Natural killer cell (primary cell): ENCODE results near the gene ADGRV1. TPM values are rescaled to one million over a fixed set of nuclear protein-coding genes. Genes with fewer than 3 reads are reported as not detected.

Experiments
- ATAC-seq, 3 donors: fragments of 150-1000 bp in 2 of 3; fragments of 200-7000 bp in 1 of 3; cut with Tn5 transposase; 1 replicate in 1 of 3; 2 replicates in 2 of 3; pipeline ENCODE4 v1.10.0; 2021; ENCODE audit warnings: mild to moderate bottlenecking in 2 of 3, moderate library complexity in 2 of 3
- DNase-seq, 2 donors: peaks; one replicate each; pipeline versions ENCODE4 v3.0.0 to v3.0.0-alpha.2; 2013 to 2021; ENCODE audit warnings: mixed read lengths in 1 of 2
- H3K27ac ChIP-seq: one replicate; pipeline ENCODE4 v1.5.1; 2013; ENCODE audit warnings: mild to moderate bottlenecking, low read length
- H3K27me3 ChIP-seq: one replicate; pipeline ENCODE4 v1.6.1; 2013; ENCODE audit warnings: low read length; ENCODE audit not compliant: control insufficient read depth, insufficient read depth
- H3K36me3 ChIP-seq: one replicate; pipeline ENCODE4 v1.6.1; 2013; ENCODE audit warnings: low read length; ENCODE audit not compliant: control insufficient read depth, insufficient read depth
- H3K4me1 ChIP-seq: one replicate; pipeline ENCODE4 v1.6.1; 2013; ENCODE audit warnings: low read length; ENCODE audit not compliant: control insufficient read depth, insufficient read depth
- H3K4me3 ChIP-seq: one replicate; pipeline ENCODE4 v1.5.1; 2013; ENCODE audit warnings: low read length
- H3K9me3 ChIP-seq: one replicate; pipeline ENCODE4 v1.6.1; 2013; ENCODE audit warnings: low read length; ENCODE audit not compliant: control insufficient read depth, insufficient read depth
- H3K27ac Mint-ChIP-seq, 2 donors: one replicate each; pipeline ENCODE4 v1.8.0; 2022; ENCODE audit warnings: mild to moderate bottlenecking in 2 of 2, mixed read lengths in 2 of 2, moderate library complexity in 1 of 2
- H3K27me3 Mint-ChIP-seq, 2 donors: one replicate each; pipeline ENCODE4 v1.8.0; 2022; ENCODE audit warnings: low read depth in 2 of 2, mixed read lengths in 2 of 2
- H3K36me3 Mint-ChIP-seq: one replicate; pipeline ENCODE4 v1.8.0; 2022; ENCODE audit warnings: mixed read lengths
- H3K4me1 Mint-ChIP-seq, 2 donors: one replicate each; pipeline ENCODE4 v1.8.0; 2022; ENCODE audit warnings: mixed read lengths in 2 of 2
- H3K4me3 Mint-ChIP-seq: one replicate; pipeline ENCODE4 v1.8.0; 2022; ENCODE audit warnings: mild to moderate bottlenecking, moderate library complexity, mixed read lengths
- H3K9me3 Mint-ChIP-seq, 2 donors: one replicate each; pipeline ENCODE4 v1.8.0; 2022; ENCODE audit warnings: mixed read lengths in 2 of 2
- CTCF ChIP-seq: fragments of 200-600 bp; IDR thresholded peaks from one replicate; pipeline ENCODE4 v1.8.0; 2022; ENCODE audit warnings: antibody characterized with exemption
- WGBS: methylation state at CpG from one replicate; pipeline ENCODE4 v1.1.7; 2013; ENCODE audit warnings: missing lambda C conversion rate; ENCODE audit not compliant: insufficient coverage; 5-methylcytosine and 5-hydroxymethylcytosine counted together
- intact Hi-C: fragments of 100-400 bp; cut with micrococcal nuclease; formaldehyde crosslinking; loops from one replicate; pipeline ENCODE4 v1.14.2; 2022
- total RNA-seq, 4 donors: library from RNA; stranded (reverse); fragments of 120-200 nt in 1 of 4; gene quantifications; one replicate each; pipeline versions ENCODE4 v1.2.3 to v1.2.4, GENCODE V29; 2013 to 2022

Gene ADGRV1
- total RNA-seq, 3 donors from 2014 or later (not counting 1 experiment from before 2014, with no cell fraction given) = 0.50 to 0.71 TPM; not detected in 1

- no peak for ATAC-seq
- H3K27me3 ChIP-seq = no peaks in the 10 kb centered on the region
- 58% methylated on average over 3 of the region's 3 CpGs for WGBS
Measured at GRCh38 chr5:90824436-90824835, 265.8 kb downstream of the ADGRV1 start.

GRCh38 chr5:90830058-90830457 is 271.5 kb downstream of the ADGRV1 start:
- Mint-ChIP-seq H3K27ac (no peak overlapping the region), H3K27me3 (peaks cover 0 to 21% of the 10 kb centered on the region in 2 donors), H3K36me3 (no peaks in the 10 kb centered on the region), H3K4me1 (no peaks in the 10 kb centered on the region), H3K9me3 (peaks cover 0 to 4% of the 10 kb centered on the region in 2 donors), H3K4me3 (no peak overlapping the region)
- H3K9me3 ChIP-seq = no peaks in the 10 kb centered on the region
- H3K36me3 ChIP-seq = no peaks in the 10 kb centered on the region
- no peak overlapping the region for H3K4me3 ChIP-seq
- ATAC-seq (no peak), DNase-seq (no peak)
- TF ChIP-seq CTCF = no peak
- intact Hi-C loops = no loop called here
- H3K4me1 ChIP-seq = no peaks in the 10 kb centered on the region
- H3K27ac ChIP-seq = no peak overlapping the region
- H3K27me3 ChIP-seq = no peaks in the 10 kb centered on the region
- WGBS = no CpG with 5 or more reads among the region's 3 CpGs

More at GRCh38 chr5:90824436-90824835, 265.8 kb downstream of the ADGRV1 start:
- no peak for TF ChIP-seq CTCF
- H3K4me1 Mint-ChIP-seq = no peaks in the 10 kb centered on the region
- Histone ChIP-seq H3K4me3 (no peak overlapping the region), H3K27ac (no peak overlapping the region), H3K4me1 (no peaks in the 10 kb centered on the region), H3K9me3 (no peaks in the 10 kb centered on the region), H3K36me3 (no peaks in the 10 kb centered on the region)
- peaks cover 0 to 13% of the 10 kb centered on the region in 2 donors for H3K27me3 Mint-ChIP-seq
- intact Hi-C loops = no loop called here
- H3K4me3 Mint-ChIP-seq = no peak overlapping the region
- no peaks in the 10 kb centered on the region for H3K36me3 Mint-ChIP-seq
- no peak overlapping the region for H3K27ac Mint-ChIP-seq
- DNase-seq = no peak
- no peaks in the 10 kb centered on the region for H3K9me3 Mint-ChIP-seq

- Mint-ChIP-seq H3K4me3 (no peak overlapping the region), H3K27me3 (peaks cover 5 to 11% of the 10 kb centered on the region in 2 donors)
Measured at GRCh38 chr5:90833753-90834152, 275.2 kb downstream of the ADGRV1 start.

More at GRCh38 chr5:90833753-90834152, 275.2 kb downstream of the ADGRV1 start:
- Histone ChIP-seq H3K9me3 (no peaks in the 10 kb centered on the region), H3K4me1 (no peaks in the 10 kb centered on the region), H3K27ac (no peak overlapping the region), H3K36me3 (no peaks in the 10 kb centered on the region), H3K27me3 (no peaks in the 10 kb centered on the region), H3K4me3 (no peak overlapping the region)
- Mint-ChIP-seq H3K4me1 (no peaks in the 10 kb centered on the region), H3K36me3 (no peaks in the 10 kb centered on the region), H3K9me3 (peaks cover 0 to 4% of the 10 kb centered on the region in 2 donors), H3K27ac (no peak overlapping the region)
- ATAC-seq (no peak), DNase-seq (no peak)
- intact Hi-C loops = no loop called here
- WGBS = no CpG with 5 or more reads among the region's 2 CpGs
- no peak for TF ChIP-seq CTCF
